Stimulated activated CD8-positive, alpha-beta memory T cell treated with anti-CD3 and anti-CD28 coated beads, Interleukin-12 subunit alpha, Interleukin-12 subunit beta, amount 100 ng/mL, for 1 hour (primary cell): ENCODE results near the gene ZP3.
A peak's percentile ranks its signal among the peaks of the same experiment; 100 is the strongest.
"Not testable (repeated sequence)": the region's sequence is repeated elsewhere in the genome, so short reads cannot be mapped to it uniquely, and the experiment has no call there.

Experiments used
- DNase-seq: peaks from one replicate; pipeline ENCODE4 v3.0.0-alpha.2; 2020; ENCODE audit warnings: low read depth

Gene ZP3

DNA sequence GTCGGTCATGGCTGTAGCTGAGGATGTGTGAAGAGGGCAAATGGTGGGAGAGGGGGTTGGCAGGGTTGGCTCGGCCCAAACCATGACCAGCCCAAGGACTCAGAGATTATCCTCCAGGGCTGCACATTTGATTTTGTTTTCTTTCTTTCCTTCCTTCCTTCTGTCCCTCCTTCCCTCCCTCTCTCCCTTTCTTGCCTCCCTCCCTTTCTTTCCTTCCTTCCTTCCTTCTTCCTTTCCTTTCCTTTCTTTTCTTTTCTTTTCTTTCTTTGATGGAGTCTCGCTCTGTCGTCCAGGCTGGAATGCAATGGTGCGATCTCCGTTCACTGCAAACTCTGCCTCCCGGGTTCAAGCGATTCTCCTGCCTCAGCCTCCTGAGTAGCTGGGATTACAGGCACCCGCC, 19.0 kb upstream of the ZP3 start:
- no peak for DNase-seq

DNA sequence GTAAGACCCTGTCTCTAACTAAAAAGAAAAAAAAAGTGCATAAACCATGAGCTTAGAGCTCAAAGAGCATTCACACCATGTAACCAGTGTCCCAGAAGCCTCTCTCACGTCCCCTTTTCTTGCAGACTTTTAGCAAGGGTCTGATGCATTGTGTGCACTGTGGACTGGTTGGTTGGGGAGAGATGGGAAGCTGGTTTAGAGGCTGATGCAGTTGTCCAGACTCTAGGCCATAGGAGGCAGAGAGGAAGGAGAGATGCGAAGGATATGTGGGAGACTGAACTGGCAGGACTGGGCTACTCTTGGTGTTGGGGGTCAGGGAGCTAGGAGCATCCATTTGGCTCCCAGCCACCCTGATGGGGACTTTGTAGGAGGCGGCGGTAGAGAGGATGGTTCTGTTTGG, 17.0 kb upstream of the ZP3 start:
- DNase-seq: no peak

DNA sequence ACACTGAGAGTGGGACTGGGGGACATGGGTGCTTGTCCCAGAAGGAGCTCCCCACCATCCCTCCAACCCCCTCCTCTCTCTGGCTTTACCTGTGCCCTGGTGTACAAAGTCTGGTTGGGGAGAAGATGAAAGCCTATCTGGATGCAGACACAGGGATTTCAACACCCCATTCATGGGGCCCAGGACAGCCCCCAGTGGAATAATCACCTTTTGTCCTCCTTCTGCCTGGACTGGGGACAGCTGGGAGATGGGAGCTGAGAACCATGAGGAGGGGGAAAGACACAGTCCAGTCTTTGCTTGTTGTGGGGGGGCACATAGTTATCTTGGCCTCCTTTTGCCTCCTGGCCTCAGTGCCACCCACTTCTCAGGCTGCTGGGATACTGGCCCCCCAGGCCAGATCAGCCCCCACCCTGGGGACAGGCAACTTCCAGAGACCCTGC, 16.6 kb upstream of the ZP3 start:
- no peak for DNase-seq

DNA sequence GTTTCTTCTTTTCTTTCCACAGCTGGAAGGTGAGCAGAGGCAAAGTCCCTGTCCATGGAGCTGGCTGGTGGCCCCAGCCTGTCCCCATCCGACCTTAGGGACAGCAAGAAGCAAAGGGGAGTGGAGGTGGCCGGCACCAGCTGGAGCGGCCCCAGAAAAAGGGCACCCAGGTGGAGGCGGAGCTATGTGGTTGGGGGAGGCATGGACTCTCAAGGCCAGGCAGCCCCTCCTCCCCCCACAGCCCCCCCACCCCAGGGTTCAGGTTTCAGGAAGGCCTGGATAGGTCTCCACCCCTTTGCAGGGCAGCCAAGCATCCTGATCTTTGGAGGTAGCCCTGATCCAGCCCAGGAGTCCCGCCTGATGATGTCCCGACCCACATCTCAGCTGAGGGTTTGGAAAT, 15.2 kb upstream of the ZP3 start, which contains the start of gene SSC4D:
Gene SSC4D (minus strand): TSS at position 161 of the 400 bp plus-strand sequence. CDS start 5,258 bp downstream, outside the sequence.
- no peak for DNase-seq

DNA sequence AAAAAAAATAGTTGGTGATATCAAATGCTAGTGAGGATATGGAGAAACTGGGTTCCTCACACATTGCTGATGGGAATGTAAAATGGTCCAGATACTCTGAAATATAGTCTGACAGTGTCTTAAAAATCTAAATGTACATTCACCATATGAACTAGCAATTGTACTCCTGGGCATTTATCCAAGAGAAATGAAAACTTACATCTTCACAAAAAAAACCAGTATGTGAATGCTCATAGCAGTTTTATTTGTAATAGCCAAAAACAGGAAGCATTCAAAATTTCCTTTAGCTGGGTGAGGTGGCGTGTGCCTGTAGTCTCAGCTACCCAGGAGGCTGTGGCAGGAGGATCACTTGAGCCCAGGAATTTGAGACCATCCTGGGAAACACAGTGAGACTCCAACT, 13.1 kb upstream of the ZP3 start:
- DNase-seq: no peak

DNA sequence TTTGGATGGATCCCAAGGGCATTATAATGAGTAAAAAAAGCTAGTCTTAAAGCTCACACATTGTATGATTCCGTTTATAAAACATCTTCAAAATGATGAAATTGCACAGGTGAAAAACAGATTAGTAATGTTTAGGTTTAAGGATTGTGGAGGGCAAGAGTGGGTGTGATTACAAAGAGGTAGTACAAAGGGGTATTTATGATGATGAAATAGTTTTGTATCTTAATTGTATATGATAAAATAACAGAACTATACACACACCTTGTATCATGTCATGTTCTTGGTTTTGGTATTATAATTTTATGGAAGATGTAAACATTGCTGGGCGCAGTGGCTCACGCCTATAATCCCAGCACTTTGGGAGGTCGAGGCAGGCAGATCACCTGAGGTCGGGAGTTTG, 12.5 kb upstream of the ZP3 start:
- no peak for DNase-seq

DNA sequence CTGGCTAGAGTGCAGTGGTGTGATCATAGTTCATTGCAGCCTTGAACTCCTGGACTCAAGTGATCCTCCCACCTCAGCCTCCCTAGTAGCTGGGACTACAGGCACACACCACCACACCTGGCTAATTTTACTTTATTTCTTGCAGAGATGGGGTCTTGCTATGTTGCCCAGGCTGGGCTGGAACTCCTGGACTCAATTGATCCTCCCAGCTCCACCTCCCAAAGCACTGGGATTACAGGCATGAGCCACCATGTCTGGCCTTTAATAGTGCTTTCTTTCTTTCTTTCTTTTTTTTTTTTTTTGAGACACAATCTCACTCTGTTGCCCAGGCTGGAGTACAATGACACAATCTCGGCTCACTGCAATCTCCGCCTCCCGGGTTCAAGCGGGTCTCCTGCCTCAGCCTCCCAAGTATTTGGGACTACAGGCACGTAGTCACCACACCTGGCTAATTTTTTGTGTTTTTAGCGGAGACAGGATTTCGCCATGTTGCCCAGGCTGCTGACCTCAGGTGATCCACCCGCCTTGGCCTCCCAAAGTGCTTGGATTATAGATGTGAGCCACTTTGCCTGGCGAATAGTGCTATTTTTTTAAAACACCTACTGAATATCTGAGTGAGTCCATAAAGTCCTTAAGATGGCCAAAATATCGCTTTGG, 7.0 kb upstream of the ZP3 start:
- DNase-seq: not testable (repeated sequence)

DNA sequence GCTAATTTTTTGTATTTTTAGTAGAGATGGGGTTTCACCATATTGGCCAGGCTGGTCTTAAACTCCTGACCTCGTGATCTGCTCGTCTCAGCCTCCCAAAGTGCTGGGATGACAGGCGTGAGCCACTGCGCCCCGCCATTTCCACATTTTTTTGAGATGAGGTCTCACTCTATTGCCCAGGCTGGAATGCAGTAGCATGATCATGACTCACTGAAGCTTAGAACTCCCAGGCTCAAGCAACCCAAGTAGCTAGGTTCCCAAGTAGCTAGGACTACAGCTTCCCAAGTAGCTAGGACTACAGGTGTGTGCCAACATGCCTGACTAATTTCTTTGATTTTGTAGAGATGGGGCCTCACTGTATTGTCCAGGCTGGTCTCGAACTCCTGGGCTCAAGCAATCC, 3.7 kb upstream of the ZP3 start:
- not testable (repeated sequence) for DNase-seq

DNA sequence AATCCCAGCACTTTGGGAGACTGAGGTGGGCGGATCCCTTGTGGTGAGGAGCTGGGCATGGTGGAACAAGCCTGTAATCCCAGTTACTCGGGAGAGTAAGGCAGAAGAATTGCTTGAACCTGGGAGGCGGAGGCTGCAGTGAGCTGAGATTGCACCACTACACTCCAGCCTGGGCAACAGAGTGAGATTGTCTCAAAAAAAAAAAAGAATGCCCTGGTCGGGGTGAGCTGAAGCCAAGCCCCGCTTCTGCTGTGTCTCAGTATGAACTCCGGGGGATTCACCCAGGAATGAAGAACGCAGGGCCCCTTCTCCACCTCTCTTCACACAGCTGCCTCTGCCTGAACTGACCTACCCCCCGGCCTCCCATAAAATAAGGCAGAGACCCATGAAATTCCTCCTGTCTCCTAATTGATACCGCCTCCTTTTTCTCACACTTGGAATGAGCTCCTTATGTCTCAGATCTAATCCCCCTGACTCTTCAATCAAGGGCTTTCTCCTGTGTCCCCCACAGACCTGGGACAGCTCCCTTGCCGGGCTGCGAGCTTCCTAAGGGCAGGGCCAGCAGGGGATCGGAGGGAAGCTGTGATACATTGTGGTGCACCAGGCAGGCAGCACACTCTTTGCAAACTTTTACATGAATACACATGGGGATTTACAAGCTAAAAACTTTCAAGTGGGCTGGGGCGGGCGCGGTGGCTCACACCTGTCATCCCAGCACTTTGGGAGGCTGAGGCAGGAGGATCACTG, 911 bp upstream of the ZP3 start:
- no peak for DNase-seq

DNA sequence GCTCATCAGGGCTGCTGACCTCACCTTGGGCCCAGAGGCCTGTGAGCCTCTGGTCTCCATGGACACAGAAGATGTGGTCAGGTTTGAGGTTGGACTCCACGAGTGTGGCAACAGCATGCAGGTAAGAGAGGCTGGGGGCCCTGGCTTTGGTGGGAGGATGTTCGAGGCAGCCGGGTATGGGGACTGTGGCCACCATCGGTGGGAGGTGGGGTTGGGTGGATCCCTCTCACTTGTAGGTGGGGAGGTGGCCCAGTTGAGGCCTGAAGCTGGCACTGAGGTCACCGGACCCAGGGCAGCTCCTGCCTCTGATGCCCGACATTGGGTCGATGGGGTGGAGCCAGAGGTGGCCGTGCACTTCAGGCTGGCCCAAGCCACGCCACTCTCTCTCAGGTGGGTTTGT, 406 bp downstream of the ZP3 start:
- DNase-seq: no peak

DNA sequence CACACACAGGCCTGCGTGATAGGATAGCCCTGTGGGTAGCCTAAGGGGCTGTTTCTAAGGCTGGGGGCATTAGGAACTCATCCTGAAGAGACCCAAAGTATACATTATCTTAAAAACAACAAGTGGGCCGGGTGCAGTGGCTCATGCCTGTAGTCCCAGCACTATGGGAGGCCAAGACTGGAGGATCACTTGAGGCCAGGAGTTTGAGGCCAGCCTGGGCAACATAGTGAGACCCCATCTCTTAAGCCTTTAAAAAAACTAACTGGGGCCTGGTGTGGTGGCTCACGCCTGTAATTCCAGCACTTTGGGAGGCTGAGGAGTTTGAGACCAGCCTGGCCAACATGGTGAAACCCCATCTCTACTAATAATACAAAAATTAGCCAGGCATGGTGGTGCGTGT, 808 bp downstream of the ZP3 start:
- not testable (repeated sequence) for DNase-seq

DNA sequence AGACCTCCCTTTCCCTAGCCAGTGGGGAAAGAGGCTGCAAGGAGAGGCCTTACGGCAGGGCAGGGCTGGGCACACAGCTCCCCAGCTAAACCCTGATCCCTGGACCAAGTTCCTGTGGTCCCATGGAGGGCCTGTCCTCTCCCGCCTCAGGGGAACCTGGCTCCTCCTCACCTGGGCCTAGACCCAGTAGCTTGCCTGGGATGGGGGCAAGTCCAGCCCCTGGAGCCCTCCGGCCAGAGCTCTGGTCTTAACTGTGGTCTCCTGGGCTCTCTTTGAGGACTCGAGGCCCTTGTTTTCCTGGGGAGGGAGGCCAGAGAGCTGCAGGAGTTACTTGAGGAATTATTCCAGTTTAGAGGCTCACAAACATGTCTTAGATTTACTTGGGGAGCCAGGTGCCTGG, 1.5 kb downstream of the ZP3 start:
- no peak for DNase-seq

DNA sequence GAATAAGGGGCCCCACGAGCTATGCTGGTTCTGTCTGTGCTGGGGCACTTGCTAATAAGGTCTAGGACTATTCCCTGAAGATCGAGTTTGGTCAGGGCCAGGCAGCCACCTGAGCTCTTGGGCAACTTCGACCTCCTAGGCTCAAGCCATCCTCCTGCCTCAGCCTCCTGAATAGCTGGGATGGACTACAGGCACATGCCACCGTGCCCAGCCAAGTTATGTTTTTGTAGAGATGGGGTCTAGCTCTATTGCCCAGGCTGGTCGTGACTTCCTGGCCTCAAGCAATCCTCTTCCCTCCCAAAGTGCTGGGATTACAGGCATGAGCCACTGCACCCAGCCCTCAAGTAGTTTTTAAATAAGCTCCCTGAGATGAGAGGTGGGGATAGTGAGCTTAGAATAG, 2.9 kb downstream of the ZP3 start:
- no peak for DNase-seq

DNA sequence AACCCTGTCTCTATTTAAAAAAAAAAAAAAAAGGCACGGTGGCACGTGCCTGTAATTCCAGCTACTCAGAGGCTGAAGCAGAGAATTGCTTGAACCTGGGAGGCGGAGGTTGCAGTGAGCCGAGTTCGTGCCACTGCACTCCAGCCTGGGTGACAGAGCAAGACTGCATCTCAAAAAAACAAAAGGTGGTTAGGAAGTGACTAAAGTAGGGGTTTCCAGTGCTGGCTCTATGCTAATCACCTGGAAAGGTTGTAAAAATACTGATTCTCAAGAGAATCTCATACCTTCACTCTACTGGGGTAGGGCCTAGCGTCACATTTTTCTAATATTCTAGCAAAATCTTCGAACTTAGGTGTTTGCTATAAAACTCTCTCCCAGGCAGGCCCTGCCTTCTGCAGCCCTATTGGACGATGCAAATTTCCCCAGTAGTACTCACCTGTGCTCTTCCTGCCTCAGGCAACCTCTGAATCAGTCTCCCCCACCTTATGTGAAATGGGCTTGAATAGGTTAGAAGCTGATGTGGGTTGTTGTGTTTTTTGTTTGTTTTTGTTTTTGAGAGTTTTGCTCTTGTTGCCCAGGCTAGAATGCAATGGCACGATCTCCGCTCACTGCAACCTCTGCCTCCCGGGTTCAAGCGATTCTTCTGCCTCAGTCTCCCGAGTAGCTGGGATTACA, 3.5 kb downstream of the ZP3 start:
- no peak for DNase-seq

DNA sequence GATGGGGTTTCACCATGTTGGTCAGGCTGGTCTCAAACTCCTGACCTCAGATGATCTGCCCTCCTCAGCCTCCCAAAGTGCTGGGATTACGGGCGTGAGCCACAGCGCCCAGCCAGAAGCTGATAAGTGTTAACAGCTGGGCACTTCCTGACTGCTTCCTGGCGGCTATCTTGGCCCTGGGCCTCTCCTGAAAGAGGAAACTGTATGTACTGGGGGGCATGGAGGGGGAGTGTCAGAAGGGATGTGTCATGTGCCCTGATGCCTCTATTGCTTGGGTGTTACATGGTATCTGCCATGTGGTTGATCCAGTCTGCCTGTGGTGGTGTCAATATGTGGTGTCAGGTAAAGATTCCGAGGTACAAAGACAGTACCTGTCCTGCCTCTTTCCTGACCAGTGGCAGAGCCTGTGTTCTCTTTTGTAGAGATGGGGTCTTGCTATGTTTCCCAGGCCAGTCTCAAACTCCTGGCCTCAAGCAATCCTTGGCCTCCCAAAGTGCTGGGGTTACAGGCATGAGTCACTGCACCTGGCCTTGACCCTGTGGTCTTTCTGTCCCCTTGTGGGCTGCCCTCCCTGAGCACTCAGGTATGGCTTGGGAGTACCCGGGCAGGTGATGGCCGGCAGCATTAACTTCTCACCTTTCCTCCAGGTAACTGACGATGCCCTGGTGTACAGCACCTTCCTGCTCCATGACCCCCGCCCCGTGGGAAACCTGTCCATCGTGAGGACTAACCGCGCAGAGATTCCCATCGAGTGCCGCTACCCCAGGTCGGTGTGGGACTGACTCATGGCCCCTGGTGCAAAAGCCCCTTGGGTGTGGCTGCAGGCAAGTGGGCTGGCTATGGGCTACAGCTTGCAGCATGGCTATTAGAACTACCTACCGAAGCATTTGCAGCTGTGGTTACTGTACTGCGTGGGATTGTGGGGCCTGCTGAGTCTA, 4.4 kb downstream of the ZP3 start:
- DNase-seq: no peak

DNA sequence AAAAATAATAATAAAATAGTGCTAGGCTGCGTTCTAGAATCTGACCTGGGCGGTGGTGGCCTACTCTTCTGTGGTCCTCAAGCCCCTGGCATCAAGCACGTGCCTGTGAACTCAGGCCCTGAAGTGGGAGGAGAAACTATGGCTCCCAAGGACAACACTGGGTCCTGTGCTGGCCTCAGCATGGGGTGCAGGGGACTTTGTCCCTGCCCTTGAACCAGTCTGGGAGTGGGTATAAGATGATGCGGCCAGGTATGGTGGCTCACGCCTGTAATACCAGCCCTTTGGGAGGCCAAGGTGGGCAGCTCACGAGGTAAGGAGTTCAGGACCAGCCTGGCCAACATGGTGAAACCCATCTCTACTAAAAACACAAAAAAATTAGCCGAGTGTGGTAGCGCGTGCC, 5.5 kb downstream of the ZP3 start:
- no peak for DNase-seq

DNA sequence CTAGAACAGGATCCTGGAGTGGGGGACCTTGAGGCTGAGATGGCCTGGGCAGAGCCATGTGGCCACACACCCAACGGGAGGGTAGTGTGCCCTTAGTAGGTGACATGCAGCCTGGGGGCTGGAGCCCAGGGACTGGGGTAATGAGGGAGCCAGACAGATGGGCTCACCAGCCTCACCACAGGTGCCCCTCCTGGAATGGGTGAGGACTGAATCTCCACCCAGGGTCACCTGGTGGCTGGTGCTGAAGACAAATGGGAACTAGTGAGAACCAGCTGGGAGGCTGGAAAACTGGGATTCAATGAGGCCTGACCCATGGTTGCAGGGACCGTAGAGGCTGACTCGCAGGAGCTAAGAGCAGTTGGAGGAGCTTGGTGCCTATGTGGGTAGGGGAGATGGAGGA, 6.1 kb downstream of the ZP3 start:
- no peak for DNase-seq

DNA sequence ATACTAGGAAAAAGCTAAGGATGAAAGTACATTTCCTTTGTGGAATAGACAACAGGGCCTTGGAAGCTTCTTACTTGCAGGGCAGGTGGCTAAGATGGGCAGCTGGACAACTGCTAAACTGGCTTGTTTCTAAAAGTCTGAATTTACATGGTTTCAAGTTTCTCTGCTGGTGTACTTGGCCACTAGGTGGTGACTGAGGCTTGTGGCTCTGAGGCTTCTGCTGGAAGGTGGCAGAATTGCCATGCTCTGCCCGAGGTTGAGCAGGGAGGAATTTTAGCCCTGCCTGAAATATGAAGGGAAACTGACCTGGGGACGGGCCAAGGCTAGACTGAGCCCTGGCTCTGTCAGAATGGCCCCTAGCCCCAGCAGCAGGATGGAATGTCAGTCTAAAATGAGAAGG, 13.1 kb downstream of the ZP3 start:
- peak; percentile 42 for DNase-seq

DNA sequence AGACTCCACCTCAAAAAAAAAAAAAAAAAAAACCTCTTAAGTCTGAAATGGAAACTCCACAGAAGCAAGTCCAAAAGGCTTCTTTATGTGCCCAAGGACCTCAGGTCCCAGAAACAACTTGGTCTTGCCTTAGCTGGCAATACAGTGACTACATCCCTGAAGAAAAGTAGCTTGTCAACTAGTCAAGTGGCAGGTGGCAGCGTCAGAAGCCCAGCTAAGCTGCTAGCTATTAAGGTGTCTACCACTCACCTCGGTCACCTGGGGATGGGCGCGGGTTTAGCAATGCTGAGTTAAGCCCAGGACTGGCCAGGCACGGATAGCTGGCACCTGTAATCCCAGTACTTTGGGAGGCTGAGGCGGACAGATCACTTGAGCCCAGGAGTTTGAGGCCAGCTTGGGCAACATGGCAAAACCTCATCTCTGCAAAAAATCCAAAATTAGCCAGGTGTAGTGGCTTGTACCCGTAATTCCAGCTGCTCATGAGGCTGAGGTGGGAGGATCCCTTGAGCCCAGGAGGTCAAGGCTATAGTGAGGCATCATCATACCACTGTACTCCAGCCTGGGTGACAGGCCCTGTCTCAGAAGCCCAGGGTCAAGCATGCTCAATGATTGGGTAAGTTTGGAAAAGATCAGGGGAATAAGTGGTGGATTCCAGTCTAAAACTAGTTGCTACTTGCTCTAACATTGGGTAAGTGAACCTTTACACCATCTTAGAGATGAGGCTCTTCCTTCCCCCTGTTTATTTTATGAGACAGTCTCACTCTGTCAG, 14.6 kb downstream of the ZP3 start:
- not testable (repeated sequence) for DNase-seq

DNA sequence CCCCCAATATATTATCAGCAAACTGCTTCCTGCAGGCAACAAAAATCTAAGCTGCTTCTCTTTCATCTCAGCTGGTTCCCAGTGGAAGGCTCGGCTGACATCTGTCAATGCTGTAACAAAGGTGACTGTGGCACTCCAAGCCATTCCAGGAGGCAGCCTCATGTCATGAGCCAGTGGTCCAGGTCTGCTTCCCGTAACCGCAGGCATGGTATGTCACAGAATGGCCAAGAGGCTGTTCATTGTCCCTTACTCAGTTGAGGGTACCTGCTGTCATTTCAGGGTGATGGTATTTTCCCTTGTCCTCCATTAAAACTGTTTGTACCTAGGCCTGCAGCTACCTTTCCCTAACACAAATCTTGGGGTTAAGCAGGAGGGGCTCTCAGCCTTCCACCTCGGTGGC, 15.7 kb downstream of the ZP3 start:
- not testable (repeated sequence) for DNase-seq

DNA sequence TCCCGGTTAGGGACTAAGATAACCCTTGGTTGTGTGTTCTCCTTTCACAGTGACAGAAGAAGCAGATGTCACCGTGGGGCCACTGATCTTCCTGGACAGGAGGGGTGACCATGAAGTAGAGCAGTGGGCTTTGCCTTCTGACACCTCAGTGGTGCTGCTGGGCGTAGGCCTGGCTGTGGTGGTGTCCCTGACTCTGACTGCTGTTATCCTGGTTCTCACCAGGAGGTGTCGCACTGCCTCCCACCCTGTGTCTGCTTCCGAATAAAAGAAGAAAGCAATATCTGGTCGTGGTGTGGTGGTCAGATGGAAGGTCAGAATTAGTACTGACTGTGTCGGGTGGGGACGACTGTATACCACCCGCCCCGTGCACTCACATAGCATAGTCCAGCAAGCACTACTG, 17.0 kb downstream of the ZP3 start:
- DNase-seq: not testable (repeated sequence)
